Skin epidermis (tissue), 12 donors: ENCODE measurements around the gene U2AF2.

ENCODE experiments used
- H3K27ac ChIP-seq, 21 experiments: fragments of 200-600 bp; sonication (generic) in 11 of 21; one replicate each; pipeline ENCODE4 v1.5.0; 2020; ENCODE audit warnings: mild to moderate bottlenecking in 3 of 21, inconsistent platforms in 2 of 21, moderate library complexity in 2 of 21
- H3K4me3 ChIP-seq, 7 experiments: fragments of 200-600 bp; sonication (generic) in 2 of 7; one replicate each; pipeline ENCODE4 v1.5.0; 2020; ENCODE audit warnings: inconsistent platforms in 2 of 7, mild to moderate bottlenecking in 2 of 7, moderate library complexity in 1 of 7

The U2AF2 gene

DNA sequence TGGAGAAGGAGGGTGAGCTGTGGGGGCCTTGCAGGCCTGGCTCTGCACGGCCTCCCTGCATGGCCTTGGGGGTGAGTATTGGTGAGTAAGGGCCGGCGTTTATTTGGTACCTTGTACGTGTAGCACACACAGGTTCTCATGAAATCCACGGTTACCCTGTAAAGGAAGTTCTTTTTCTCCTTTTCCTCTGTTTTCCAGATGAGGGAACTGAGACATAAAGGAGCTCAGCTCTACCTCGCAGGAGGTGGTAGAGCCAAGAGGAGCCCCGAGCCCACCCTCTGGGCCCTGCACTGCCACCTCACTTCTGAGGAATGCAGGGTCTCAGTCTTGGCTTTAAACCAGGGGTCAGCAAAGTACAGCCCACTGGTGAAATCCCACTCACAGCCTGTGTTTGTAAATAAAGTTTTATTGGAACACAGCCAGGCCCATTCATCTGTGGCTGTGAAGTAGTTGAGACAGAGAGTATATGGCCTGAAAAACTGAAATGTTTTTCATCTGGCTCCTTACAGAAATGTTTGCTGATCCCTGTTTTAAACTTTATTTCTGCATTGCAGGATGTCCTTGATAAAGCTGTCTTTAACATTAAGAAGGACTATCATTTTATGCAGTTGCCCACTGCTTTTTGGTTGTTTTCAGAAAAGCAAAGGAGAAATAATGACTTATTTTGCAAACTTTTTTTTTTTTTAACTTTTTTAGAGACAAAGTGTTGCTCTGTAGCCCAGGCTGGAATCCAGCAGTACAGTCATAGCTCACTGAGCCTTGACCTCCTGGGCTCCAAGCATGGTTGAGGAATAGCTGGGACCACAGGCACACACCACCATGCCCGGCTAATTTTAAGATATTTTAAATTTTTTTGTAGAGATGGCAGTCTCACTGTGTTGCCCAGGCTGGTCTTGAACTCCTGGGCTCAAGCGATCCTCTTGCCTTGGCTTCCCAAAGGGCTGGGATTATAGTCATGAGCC lies 26.6 kb downstream of the U2AF2 start:
- H3K27ac ChIP-seq, result no peak overlapping the region
- H3K4me3 ChIP-seq, result no peak overlapping the region

DNA sequence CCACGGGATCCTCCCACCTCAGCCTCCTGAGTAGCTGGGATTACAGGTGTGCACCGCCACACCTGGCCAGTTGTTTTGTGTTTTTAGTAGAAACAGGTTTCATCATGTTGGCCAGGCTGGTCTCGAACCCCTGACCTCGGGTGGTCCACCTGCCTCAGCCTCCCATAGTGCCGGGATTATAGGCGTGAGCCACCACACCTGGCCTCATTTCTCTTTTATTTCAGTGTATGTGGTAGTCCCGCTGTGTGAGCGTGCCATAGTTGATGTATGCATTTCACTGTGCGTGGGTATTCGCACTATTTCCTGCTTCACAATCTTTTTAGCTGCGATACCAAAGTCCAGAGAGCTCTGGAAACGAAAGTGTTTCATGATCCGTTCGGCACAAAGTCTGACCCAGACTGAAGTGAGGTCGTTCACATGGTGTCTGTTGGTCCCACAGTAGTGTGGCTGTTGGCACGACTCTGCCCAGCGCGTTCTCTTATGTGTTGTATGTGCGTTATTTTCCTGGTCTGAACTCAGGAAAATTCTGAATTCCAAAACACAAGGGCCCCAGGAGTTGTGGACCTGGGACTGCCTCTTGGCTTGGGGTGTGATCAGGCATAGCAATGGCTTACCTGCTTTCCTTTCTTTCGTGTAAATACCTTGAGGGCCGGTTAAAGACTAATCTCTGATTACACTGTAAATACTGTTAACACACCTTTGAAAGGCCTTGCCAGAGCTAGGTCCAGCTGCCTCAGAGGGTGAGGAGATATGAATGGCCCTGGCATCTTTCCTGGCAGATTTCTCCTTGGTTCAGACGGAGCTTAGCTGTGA lies 28.8 kb downstream of the U2AF2 start:
- no peak overlapping the region for H3K27ac ChIP-seq
- H3K4me3 ChIP-seq, result no peak overlapping the region

DNA sequence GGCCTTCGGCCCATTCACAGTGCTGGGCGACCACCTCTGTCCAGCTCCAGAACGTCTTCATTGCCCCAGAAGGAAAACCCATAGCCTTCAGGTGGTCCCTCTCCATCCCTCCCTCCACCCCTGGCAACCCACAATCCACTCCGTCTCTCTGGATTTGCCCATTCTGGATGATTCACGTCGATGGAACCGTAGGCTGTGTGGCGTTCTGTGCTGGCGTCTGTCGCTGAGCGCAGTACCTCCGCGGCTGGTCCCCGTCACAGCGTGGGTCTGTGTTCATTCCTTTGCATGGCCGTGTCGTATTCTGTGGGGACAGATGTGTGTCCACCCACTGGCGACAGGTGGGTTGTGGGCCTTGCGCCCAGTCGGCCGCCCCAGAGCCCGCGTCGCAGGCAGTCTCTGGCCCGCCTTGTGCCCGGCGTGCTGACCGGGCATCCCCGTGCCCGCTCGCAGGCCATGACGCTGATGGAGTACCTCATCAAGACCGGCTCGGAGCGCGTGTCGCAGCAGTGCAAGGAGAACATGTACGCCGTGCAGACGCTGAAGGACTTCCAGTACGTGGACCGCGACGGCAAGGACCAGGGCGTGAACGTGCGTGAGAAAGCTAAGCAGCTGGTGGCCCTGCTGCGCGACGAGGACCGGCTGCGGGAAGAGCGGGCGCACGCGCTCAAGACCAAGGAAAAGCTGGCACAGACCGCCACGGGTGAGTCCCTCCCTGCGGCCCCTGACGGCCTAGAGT lies 30.3 kb downstream of the U2AF2 start:
- H3K4me3 ChIP-seq, result no peak overlapping the region
- no peak overlapping the region for H3K27ac ChIP-seq

DNA sequence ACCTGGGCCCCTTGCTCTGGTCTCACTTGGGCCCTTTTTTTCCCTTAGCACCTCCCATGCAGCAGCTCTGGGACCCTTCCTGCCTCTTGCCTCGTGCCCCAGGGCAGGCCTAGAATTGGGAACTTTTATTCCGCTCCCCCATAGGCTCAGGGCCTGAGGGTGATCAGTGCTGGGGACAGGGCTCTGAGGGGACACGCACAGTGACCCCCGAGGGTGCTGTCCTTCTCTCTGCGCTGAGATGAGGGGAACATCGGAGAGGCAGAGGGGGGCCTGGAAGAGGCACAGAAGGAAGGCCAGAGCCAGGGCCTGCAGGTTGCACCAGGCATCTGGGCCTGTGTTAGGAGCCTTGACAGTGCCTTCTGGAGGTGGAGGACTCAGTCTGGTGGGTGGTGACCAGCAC lies 30.9 kb downstream of the U2AF2 start:
- no peak overlapping the region for H3K4me3 ChIP-seq

DNA sequence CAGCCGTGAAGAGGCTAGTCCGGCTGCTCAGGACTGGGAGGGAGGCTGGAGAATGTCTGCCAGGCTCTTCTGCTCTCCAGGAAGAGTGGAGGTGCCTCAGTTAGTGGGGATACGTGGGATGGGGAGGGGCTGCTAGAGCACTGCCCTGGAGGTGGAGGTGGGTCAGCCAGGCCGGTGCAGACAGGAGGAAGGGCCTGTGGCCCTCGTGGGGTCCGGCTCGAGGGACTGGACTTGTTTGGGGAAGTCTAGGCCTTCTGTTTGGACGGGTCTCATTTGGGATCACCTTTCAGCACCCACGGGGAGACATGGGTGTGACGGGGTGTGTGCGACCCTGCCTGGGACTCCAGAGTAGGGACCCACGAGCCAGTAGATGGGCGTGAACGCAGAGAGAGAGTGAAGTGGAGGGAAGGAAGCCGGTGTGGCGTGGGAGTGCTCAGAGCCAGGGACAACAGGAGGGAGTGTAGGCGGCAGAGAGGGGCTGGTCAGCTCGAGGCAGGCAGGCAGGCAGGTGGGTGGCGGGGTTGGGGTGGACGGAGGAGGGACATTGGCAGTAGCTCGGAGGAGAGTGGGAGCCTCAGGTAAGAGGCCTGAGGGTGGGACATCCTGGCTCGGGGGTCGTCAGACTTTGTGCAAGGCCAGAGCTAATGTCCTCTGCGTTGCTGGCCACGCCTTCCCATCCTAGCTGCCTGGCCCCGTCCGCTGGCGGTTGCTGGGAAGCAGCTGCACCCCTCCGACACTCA lies 31.6 kb downstream of the U2AF2 start:
- no peak overlapping the region for H3K27ac ChIP-seq
- H3K4me3 ChIP-seq, result no peak overlapping the region

More for the DNA sequence above, 30.9 kb downstream of the U2AF2 start:
- no peak overlapping the region for H3K27ac ChIP-seq

DNA sequence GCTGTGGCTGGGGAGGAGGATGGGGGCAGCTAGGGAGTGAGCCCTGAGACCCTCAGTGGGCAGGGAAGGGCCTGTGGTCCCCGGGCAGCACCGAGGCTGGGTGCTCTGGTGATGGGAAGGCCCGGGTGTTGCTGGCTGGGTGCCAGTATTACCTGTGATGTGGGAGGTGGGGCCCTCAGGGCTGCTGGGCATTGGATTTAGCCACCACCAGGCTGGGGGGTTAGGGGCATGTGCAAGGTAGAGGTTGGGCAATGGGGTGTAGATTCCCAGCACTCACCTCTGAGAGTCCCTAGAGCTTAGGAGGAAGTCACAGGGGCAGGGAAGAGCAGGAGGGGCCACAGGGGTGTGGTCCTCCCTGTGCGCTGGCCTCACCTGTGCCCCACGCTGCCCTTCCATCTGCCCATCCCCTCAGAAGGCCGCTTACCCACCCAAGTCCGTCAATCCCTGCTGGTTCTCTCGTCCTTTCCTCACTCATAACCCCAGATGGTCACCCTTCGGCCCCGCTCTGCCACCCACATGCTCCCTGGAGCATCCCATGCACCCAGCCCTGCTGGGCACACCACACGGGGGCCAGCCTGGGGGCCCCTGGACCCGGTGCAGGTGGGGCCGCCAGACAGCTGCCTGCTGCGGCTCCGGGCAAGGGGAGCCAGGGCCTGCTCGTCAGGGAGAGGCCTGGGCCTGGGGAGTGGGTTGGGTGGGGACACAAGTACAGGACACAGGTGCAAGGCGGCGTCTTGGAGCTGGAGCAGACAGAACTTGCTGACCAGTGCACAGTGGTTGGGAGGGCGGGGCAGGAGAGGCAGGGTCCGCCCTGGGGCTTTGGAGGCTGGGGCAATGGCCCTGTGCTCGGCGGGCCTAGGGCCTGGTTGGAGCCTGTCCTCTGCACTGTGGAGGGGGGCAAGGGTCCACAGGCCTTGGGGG lies 32.7 kb downstream of the U2AF2 start:
- no peak overlapping the region for H3K4me3 ChIP-seq
- H3K27ac ChIP-seq, result no peak overlapping the region

DNA sequence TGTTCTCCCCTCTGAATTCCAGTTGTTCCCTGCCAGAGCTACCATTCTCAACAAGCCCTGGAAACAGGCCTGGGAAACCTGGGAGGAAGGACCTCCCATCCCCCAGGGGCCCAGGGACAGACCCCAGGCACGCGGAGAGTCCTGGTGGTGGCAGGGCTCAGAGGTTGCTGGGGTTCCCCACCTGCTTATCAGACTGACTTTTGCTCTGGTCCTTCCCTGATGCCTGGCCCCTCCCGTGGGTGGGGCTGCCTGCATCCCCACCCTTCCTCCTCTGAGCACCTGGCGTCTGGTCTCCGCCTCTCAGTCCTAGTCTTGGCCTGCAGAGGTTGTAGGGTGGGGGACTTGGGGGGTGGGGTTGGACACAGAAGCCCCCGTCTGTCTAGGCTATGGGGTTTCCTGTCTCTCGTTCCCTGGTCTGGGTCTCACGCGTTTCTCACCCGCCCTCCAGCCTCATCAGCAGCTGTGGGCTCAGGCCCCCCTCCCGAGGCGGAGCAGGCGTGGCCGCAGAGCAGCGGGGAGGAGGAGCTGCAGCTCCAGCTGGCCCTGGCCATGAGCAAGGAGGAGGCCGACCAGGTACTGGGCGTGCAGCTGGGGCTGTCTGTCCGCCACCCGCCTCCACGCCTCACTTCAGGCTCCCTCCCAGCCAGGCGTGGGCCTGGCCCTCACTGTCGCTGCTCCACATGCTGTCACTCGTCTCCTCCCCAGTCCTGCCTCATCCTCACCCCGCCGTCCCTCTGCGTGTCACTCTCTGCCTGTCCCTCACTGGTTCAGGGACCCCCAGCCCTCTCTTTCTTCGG lies 33.8 kb downstream of the U2AF2 start:
- no peak overlapping the region for H3K27ac ChIP-seq

DNA sequence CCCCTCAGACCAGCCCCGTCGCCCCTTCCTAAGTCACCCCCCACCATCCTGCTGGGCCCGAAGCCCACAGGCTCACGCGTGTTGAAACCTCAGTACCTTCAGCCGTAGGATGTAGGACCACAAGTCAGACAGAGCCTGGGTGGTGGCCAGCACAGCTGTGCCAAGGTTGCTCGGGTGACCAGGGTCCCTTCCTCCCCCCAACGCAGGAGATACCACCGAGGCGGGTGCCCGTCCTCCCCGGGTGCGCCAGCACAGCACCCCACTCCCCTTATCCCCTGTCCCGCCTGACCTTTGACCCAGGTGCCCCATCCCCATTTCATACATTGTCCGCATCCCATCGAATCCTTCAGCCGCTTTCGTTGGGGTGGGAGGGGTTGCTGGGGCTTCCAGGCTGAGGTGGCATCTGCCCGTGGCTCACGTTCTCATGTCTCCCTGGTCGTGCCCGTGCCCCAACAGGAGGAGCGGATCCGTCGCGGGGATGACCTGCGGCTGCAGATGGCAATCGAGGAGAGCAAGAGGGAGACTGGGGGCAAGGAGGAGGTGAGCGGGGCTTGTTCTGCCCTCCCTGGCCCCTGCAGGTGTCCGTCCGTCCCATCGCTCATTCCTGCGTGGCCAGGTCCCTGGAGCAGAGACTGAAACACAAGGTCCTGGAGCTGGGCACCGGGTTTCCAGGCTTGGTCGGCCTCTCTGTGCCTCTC lies 34.7 kb downstream of the U2AF2 start:
- H3K27ac ChIP-seq, result no peak overlapping the region
- no peak overlapping the region for H3K4me3 ChIP-seq

More for the DNA sequence above, 33.8 kb downstream of the U2AF2 start:
- H3K4me3 ChIP-seq, result no peak overlapping the region

DNA sequence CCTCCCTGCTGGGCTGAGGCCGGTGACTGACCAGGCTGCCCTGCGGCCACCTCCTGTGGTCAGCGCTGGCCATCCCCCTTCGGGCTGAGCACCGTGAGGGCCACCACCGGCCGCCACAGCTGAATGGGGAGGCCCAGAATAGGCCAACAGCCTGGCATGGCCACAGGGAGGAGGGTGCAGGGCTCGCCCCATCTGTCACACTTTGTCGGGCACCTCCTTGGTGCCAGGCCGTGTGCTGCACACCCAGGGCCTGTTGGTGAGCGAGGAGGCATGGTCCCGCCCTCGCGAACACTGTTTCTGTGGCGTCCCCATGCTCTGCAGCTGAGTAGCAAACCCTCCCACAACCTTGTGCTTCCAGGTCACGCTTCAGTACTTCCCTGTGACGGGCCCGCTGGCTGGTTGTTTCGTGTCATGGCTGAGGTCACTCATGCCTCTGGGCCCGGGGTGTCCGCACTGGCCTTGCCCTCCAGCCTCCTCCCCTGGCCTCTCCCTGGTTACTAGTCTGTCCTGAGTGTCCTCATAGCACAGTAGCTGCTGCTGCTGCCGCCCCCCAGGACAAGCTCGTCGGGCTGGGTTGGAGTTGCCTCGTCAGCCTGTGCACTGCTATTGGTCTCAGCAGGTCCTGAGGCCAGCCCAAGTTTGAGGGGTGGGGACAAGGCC lies 35.4 kb downstream of the U2AF2 start:
- no peak overlapping the region for H3K27ac ChIP-seq
- no peak overlapping the region for H3K4me3 ChIP-seq

DNA sequence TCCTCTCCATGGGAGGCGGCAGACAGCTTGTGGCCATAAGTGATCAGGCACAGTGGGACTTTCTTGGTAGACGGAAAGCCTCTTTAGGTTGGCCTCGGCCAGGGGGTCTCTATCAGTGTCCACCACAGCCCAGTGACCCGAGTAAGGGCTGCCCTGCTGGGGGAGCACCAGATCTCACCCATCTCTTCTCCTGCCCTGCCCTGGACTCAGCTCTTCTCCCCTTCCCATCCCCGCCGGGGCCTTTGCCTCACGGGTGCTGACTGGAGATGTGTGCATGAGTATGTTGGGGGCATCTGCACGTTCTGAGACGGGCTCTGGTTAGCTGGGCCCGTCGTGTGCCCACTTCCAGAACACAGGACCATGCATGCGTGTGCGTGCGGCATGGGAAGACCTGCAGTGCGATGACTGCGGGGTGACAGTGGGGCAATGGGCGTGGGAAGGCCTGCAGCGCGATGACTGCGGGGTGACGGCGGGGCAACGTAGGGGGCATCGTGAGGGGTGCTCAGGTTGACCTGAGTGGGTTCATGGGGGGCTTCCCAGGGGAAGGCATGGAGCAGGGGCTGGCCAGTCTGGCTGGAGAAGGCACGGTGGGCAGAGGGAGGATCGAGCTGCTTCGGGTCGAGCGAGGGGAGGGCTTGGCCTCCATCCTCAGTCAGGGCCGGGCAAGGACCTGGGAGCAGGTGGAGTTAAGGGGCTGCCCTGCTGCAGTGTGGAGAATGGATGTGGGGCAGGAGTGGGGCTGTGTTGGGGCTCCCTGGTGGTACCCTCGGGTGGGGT lies 36.1 kb downstream of the U2AF2 start:
- no peak overlapping the region for H3K27ac ChIP-seq
- no peak overlapping the region for H3K4me3 ChIP-seq

DNA sequence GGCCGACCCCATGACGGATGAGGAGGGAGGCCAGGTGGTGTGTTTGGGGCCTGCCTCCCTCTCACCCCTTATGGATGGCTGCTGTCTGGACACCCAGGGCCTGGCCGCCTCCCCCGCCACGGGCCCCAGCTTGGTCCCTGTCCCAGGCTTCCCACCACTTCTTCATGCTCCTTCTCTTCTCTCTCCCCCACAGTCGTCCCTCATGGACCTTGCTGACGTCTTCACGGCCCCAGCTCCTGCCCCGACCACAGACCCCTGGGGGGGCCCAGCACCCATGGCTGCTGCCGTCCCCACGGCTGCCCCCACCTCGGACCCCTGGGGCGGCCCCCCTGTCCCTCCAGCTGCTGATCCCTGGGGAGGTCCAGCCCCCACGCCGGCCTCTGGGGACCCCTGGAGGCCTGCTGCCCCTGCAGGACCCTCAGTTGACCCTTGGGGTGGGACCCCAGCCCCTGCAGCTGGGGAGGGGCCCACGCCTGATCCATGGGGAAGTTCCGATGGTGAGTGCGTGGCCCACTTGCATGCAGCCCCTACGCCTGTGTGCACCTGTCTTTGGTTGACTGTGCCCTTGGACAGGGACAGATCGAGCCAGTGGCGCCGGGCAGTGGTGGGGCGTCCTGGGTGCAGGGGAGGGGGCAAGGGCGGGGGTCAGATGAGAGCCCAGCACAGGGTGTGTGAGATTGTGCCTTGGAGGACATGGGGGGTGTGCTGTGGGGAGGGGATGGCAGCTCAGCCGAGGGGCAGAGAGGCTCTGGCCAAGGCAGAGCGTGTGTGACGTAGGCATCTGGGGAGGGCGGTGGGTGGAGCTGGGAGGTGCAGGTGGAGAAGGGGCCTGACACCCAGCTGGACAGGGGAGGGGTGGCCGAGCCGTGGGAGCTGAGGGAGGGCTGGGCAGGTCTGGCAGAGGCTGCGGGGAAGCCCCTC lies 37.0 kb downstream of the U2AF2 start:
- no peak overlapping the region for H3K4me3 ChIP-seq
- H3K27ac ChIP-seq, result no peak overlapping the region

DNA sequence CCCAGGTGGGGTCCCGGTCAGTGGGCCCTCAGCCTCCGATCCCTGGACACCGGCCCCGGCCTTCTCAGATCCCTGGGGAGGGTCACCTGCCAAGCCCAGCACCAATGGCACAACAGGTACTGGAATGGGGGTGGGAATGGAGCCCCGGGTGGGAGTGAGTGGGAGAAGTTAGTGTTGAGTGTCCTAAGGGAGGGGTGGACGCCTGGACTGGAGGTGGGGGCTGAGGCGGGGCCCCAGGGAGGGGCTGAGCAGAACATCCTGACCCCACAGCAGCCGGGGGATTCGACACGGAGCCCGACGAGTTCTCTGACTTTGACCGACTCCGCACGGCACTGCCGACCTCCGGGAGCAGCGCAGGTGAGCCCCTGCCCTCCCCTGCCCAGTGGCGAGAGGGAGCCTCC lies 37.8 kb downstream of the U2AF2 start:
- Histone ChIP-seq H3K27ac (no peak overlapping the region), H3K4me3 (no peak overlapping the region)

DNA sequence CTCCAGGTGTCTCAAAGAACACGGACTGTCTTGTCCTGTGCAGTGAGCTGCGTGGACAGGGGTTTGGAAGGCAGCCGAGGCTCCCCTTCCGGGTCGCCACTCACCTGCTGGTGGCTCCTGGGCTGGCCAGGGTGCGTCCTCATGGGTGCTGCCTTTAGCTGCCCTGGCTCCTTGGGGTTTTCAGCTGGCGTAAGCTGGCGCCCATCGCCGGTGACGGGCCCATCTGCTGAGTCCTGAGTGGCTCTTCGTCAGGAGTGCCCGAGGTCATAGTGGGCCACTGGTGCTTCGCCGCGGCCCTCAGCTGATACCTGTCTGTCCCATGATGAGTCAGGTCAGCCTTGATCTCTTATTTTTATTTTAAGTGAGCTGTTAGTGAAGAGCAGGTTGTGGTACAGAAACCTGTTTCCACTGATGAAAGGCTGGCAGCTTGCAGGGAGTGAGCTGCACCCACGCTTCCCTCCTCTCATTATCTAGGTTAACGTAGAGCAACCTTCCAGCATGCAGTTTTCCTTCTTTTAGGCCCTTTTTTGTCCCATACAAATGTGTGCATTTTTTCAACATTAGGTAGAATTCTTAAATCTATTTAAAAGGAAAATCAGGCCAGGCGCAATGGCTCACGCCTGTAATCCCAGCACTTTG lies 38.6 kb downstream of the U2AF2 start:
- Histone ChIP-seq H3K27ac (no peak overlapping the region), H3K4me3 (no peak overlapping the region)

DNA sequence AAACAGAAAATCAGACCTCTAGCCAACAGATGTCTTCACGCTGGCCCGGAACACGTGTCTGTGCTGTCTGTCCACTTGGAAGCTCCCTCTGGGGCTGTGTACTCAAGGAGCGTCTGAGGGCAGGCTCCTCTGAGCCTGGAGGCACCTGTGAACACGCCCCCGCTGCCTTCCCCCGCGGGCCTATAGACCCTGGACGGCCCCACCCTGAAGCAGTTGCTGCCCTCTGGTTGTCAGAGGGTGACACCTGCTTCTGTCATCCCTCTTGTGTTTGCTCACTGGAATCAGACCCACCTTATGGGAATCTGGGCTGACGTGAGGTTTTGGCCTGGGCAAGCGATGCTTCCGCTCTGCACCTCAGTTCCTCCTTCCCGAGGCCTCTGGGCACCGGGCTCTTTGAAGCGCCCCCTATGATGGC lies 39.4 kb downstream of the U2AF2 start:
- Histone ChIP-seq H3K4me3 (no peak overlapping the region), H3K27ac (no peak overlapping the region)
